Dendritic cell treated with granulocyte-macrophage colony-stimulating factor and Interleukin-4, amounts not matched to agents 40 ng/mL and 50 ng/mL, for 4 days (primary cell): ENCODE results near the gene CDK19.
"Not testable (repeated sequence)": the region's sequence is repeated elsewhere in the genome, so short reads cannot be mapped to it uniquely, and the experiment has no call there.

Experiments used
- H3K27ac Mint-ChIP-seq: one replicate; pipeline ENCODE4 v1.8.0; 2022; ENCODE audit warnings: mild to moderate bottlenecking, mixed read lengths
- H3K27me3 Mint-ChIP-seq: one replicate; pipeline ENCODE4 v1.8.0; 2022; ENCODE audit warnings: mild to moderate bottlenecking, mixed read lengths
- H3K36me3 Mint-ChIP-seq: one replicate; pipeline ENCODE4 v1.8.0; 2022; ENCODE audit warnings: low read depth, mixed read lengths
- H3K4me1 Mint-ChIP-seq: one replicate; pipeline ENCODE4 v1.8.0; 2022; ENCODE audit warnings: low read depth, mixed read lengths
- H3K4me3 Mint-ChIP-seq: one replicate; pipeline ENCODE4 v1.8.0; 2022; ENCODE audit warnings: mild to moderate bottlenecking, moderate library complexity, mixed read lengths
- H3K9me3 Mint-ChIP-seq: one replicate; pipeline ENCODE4 v1.8.0; 2022; ENCODE audit warnings: mixed read lengths
- intact Hi-C: fragments of 100-400 bp; cut with micrococcal nuclease; formaldehyde crosslinking; loops from one replicate; pipeline ENCODE4 v1.15.0; 2022

The CDK19 gene

GRCh38 chr6:110760589-110760988 lies 54.7 kb downstream of the CDK19 start:
- peaks cover 31% of the 10 kb centered on the region for H3K4me1 Mint-ChIP-seq
- intact Hi-C loops = no loop called here
- H3K27me3 Mint-ChIP-seq = no peaks in the 10 kb centered on the region
- H3K4me3 Mint-ChIP-seq = no peak overlapping the region
- H3K36me3 Mint-ChIP-seq = peaks cover 25% of the 10 kb centered on the region
- H3K27ac Mint-ChIP-seq = no peak overlapping the region
- H3K9me3 Mint-ChIP-seq = no peaks in the 10 kb centered on the region

- H3K9me3 Mint-ChIP-seq, H3K4me3 Mint-ChIP-seq, H3K27ac Mint-ChIP-seq, intact Hi-C loops, H3K27me3 Mint-ChIP-seq: not testable (repeated sequence)
- peaks cover 22% of the 10 kb centered on the region for H3K36me3 Mint-ChIP-seq
- H3K4me1 Mint-ChIP-seq = peaks cover 31% of the 10 kb centered on the region
These were observed 55.2 kb downstream of the CDK19 start for GRCh38 chr6:110760098-110760497.

- no peaks in the 10 kb centered on the region for H3K27me3 Mint-ChIP-seq
- intact Hi-C loops = loop anchor here (10.0 kb wide), 1 partner anchor 47 kb away; no protein-coding TSS in a partner anchor
- H3K4me3 Mint-ChIP-seq = no peak overlapping the region
These were observed 57.3 kb downstream of the CDK19 start for GRCh38 chr6:110757926-110758325.

GRCh38 chr6:110756817-110757216 lies 58.5 kb downstream of the CDK19 start:
- Mint-ChIP-seq H3K4me3 (no peak overlapping the region), H3K4me1 (peaks cover 25% of the 10 kb centered on the region), H3K27me3 (no peaks in the 10 kb centered on the region), H3K36me3 (peaks cover 7% of the 10 kb centered on the region), H3K27ac (no peak overlapping the region), H3K9me3 (no peaks in the 10 kb centered on the region)
- intact Hi-C loops = loop anchor here (10.0 kb wide), 1 partner anchor 48 kb away; no protein-coding TSS in a partner anchor

More at GRCh38 chr6:110757926-110758325, 57.3 kb downstream of the CDK19 start:
- Mint-ChIP-seq H3K4me1 (peaks cover 31% of the 10 kb centered on the region), H3K36me3 (peaks cover 7% of the 10 kb centered on the region), H3K9me3 (no peaks in the 10 kb centered on the region), H3K27ac (no peak overlapping the region)

- Mint-ChIP-seq H3K4me3 (no peak overlapping the region), H3K27me3 (no peaks in the 10 kb centered on the region), H3K4me1 (peaks cover 25% of the 10 kb centered on the region), H3K36me3 (peaks cover 7% of the 10 kb centered on the region), H3K27ac (no peak overlapping the region), H3K9me3 (no peaks in the 10 kb centered on the region)
- intact Hi-C loops = loop anchor here (10.0 kb wide), 1 partner anchor 49 kb away; no protein-coding TSS in a partner anchor
These were observed 59.8 kb downstream of the CDK19 start for GRCh38 chr6:110755411-110755834.

GRCh38 chr6:110753936-110754668 lies 61.2 kb downstream of the CDK19 start:
- H3K4me3 Mint-ChIP-seq, H3K27ac Mint-ChIP-seq, H3K9me3 Mint-ChIP-seq, H3K27me3 Mint-ChIP-seq, H3K36me3 Mint-ChIP-seq: not testable (repeated sequence)
- H3K4me1 Mint-ChIP-seq = peaks cover 33% of the 10 kb centered on the region
- intact Hi-C loops = loop anchor here (10.0 kb wide), 1 partner anchor 51 kb away; no protein-coding TSS in a partner anchor

GRCh38 chr6:110748453-110748852 lies 66.8 kb downstream of the CDK19 start:
- Mint-ChIP-seq H3K4me3 (no peak overlapping the region), H3K9me3 (no peaks in the 10 kb centered on the region), H3K27me3 (no peaks in the 10 kb centered on the region), H3K4me1 (peaks cover 25% of the 10 kb centered on the region), H3K27ac (no peak overlapping the region), H3K36me3 (peaks cover 11% of the 10 kb centered on the region)
- intact Hi-C loops = no loop called here

- intact Hi-C loops = no loop called here
- peaks cover 25% of the 10 kb centered on the region for H3K4me1 Mint-ChIP-seq
- H3K27ac Mint-ChIP-seq = no peak overlapping the region
- no peaks in the 10 kb centered on the region for H3K27me3 Mint-ChIP-seq
- peaks cover 17% of the 10 kb centered on the region for H3K9me3 Mint-ChIP-seq
- no peak overlapping the region for H3K4me3 Mint-ChIP-seq
- H3K36me3 Mint-ChIP-seq = peaks cover 29% of the 10 kb centered on the region
These were observed 68.6 kb downstream of the CDK19 start for GRCh38 chr6:110746680-110747079.

GRCh38 chr6:110744991-110745390 lies 70.3 kb downstream of the CDK19 start:
- peaks cover 32% of the 10 kb centered on the region for H3K9me3 Mint-ChIP-seq
- no peak overlapping the region for H3K27ac Mint-ChIP-seq
- H3K4me1 Mint-ChIP-seq = peaks cover 16% of the 10 kb centered on the region
- H3K36me3 Mint-ChIP-seq = peaks cover 44% of the 10 kb centered on the region
- intact Hi-C loops = no loop called here
- H3K27me3 Mint-ChIP-seq = no peaks in the 10 kb centered on the region
- no peak overlapping the region for H3K4me3 Mint-ChIP-seq

GRCh38 chr6:110742552-110742951 lies 72.7 kb downstream of the CDK19 start:
- peaks cover 44% of the 10 kb centered on the region for H3K36me3 Mint-ChIP-seq
- intact Hi-C loops, H3K27ac Mint-ChIP-seq, H3K4me3 Mint-ChIP-seq, H3K27me3 Mint-ChIP-seq: not testable (repeated sequence)
- peaks cover 32% of the 10 kb centered on the region for H3K9me3 Mint-ChIP-seq
- H3K4me1 Mint-ChIP-seq = peaks cover 14% of the 10 kb centered on the region

- Mint-ChIP-seq H3K4me1 (peaks cover 20% of the 10 kb centered on the region), H3K27ac (no peak overlapping the region), H3K4me3 (no peak overlapping the region), H3K27me3 (no peaks in the 10 kb centered on the region), H3K9me3 (peaks cover 32% of the 10 kb centered on the region), H3K36me3 (peaks cover 44% of the 10 kb centered on the region)
- intact Hi-C loops = no loop called here
These were observed 73.8 kb downstream of the CDK19 start for GRCh38 chr6:110741517-110741916.

GRCh38 chr6:110738899-110739365 lies 76.3 kb downstream of the CDK19 start:
- H3K27ac Mint-ChIP-seq = peak overlapping the region; percentile 69

GRCh38 chr6:110735666-110736065 lies 79.6 kb downstream of the CDK19 start:
- intact Hi-C loops = loop anchor here (10.0 kb wide), 1 partner anchor 51 kb away; no protein-coding TSS in a partner anchor
- peak overlapping the region; percentile 28 for H3K27ac Mint-ChIP-seq
- peaks cover 5% of the 10 kb centered on the region for H3K9me3 Mint-ChIP-seq
- peaks cover 17% of the 10 kb centered on the region for H3K36me3 Mint-ChIP-seq
- no peaks in the 10 kb centered on the region for H3K27me3 Mint-ChIP-seq
- H3K4me3 Mint-ChIP-seq = no peak overlapping the region
- peaks cover 26% of the 10 kb centered on the region for H3K4me1 Mint-ChIP-seq

More at GRCh38 chr6:110738899-110739365, 76.3 kb downstream of the CDK19 start:
- Mint-ChIP-seq H3K4me3 (no peak overlapping the region), H3K9me3 (peaks cover 32% of the 10 kb centered on the region), H3K27me3 (no peaks in the 10 kb centered on the region), H3K4me1 (peaks cover 28% of the 10 kb centered on the region), H3K36me3 (peaks cover 44% of the 10 kb centered on the region)
- intact Hi-C loops = loop anchor here (10.0 kb wide), 1 partner anchor 54 kb away; no protein-coding TSS in a partner anchor

GRCh38 chr6:110731898-110732297 lies 83.4 kb downstream of the CDK19 start:
- peaks cover 12% of the 10 kb centered on the region for H3K4me1 Mint-ChIP-seq
- no peaks in the 10 kb centered on the region for H3K9me3 Mint-ChIP-seq
- no peak overlapping the region for H3K27ac Mint-ChIP-seq
- intact Hi-C loops = loop anchor here (10.0 kb wide), 1 partner anchor 47 kb away; no protein-coding TSS in a partner anchor
- no peak overlapping the region for H3K4me3 Mint-ChIP-seq
- H3K36me3 Mint-ChIP-seq = peaks cover 21% of the 10 kb centered on the region
- no peaks in the 10 kb centered on the region for H3K27me3 Mint-ChIP-seq
